GM18858 (cell line): ENCODE data around the gene GABRQ.
A peak's percentile ranks its signal among the peaks of the same experiment; 100 is the strongest.

Experiments
- ATAC-seq: cut with Tn5 transposase; IDR thresholded peaks from one replicate; pipeline ENCODE4 v1.9.1; 2021; ENCODE audit not compliant: unreplicated experiment

The GABRQ gene

GRCh38 chrX:152637649-152638442 lies at the start of gene GABRQ:
GABRQ (plus strand) TSS chrX:152637895; CDS start chrX:152638203, 308 bp downstream.
- no peak for ATAC-seq

GRCh38 chrX:152588206-152588605 lies 49.5 kb upstream of the GABRQ start:
- ATAC-seq = no peak

GRCh38 chrX:152600853-152601633 lies 36.7 kb upstream of the GABRQ start:
- ATAC-seq = no peak

- no peak for ATAC-seq
These were observed 35.7 kb upstream of the GABRQ start for GRCh38 chrX:152601848-152602616.

- no peak for ATAC-seq
These were observed 22.9 kb upstream of the GABRQ start for GRCh38 chrX:152614791-152615190.

- no peak for ATAC-seq
These were observed 17.8 kb upstream of the GABRQ start for GRCh38 chrX:152619897-152620296.

GRCh38 chrX:152632445-152633097 lies 5.1 kb upstream of the GABRQ start:
- no peak for ATAC-seq

GRCh38 chrX:152635941-152636340 lies 1.8 kb upstream of the GABRQ start:
- ATAC-seq = peak; percentile 59

- ATAC-seq = no peak
These were observed 779 bp downstream of the GABRQ start for GRCh38 chrX:152638443-152638904.

- ATAC-seq = no peak
These were observed 1.7 kb downstream of the GABRQ start for GRCh38 chrX:152639426-152639825.

GRCh38 chrX:152640034-152640818 lies 2.5 kb downstream of the GABRQ start:
- no peak for ATAC-seq

GRCh38 chrX:152641256-152641875 lies 3.7 kb downstream of the GABRQ start:
- ATAC-seq = no peak

GRCh38 chrX:152641996-152642395 lies 4.3 kb downstream of the GABRQ start:
- ATAC-seq = no peak

GRCh38 chrX:152642931-152643564 lies 5.4 kb downstream of the GABRQ start:
- ATAC-seq = no peak

- no peak for ATAC-seq
These were observed 9.3 kb downstream of the GABRQ start for GRCh38 chrX:152646961-152647360.

GRCh38 chrX:152647978-152648377 lies 10.3 kb downstream of the GABRQ start:
- no peak for ATAC-seq

GRCh38 chrX:152652060-152652459 lies 14.4 kb downstream of the GABRQ start:
- no peak for ATAC-seq

GRCh38 chrX:152652467-152652866 lies 14.8 kb downstream of the GABRQ start:
- no peak for ATAC-seq

- ATAC-seq = no peak
These were observed 18.4 kb downstream of the GABRQ start for GRCh38 chrX:152656087-152656486.
